ENCODE data around the gene PRKACB. TPM values are rescaled to one million over a fixed set of nuclear protein-coding genes. Genes with fewer than 3 reads are reported as not detected.
"Not testable (repeated sequence)": the region's sequence is repeated elsewhere in the genome, so short reads cannot be mapped to it uniquely, and the experiment has no call there.

PRKACB gene
- total RNA-seq, 3 donors from 2014 or later, result 25.2 to 31.3 (median 26.4) TPM

DNA sequence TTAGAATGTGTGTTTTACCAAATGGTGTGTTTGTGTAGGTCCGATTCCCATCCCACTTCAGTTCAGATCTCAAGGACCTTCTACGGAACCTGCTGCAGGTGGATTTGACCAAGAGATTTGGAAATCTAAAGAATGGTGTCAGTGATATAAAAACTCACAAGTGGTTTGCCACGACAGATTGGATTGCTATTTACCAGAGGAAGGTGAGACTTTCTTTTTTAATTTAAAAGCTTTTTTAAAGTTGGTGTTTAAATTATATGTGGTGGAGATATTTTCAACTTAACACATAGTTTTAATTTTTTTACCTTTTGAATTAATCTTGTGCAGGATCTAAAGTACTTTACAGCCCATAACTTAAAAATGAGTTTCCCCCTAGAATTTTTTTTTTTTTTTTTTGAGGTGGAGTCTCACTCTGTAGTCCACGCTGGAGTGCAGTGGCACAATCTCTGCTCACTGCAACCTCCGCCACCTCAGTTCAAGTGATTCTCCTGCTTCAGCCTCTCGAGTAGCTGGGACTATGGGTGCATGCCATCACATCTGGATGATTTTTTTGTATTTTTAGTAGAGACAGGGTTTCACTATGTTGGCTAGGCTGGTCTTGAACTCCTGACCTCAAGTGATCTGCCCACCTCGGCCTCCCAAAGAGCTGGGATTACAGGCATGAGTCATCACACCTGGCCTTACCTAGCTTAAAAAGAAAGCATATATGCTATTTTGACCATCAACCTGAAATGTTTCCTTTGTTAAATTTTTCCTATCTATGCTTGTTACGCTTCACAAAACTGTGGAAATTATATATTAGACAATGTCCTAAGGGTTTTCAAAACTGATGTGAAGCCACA is 70.3 kb downstream of the PRKACB start:
- Histone ChIP-seq H3K4me1 (no peaks in the 10 kb centered on the region), H3K27ac (no peak overlapping the region), H3K4me3 (no peak overlapping the region), H3K9me3 (peaks cover 0 to 2% of the 10 kb centered on the region in 2 donors), H3K27me3 (no peaks in the 10 kb centered on the region), H3K36me3 (peaks cover 5% of the 10 kb centered on the region)
- DNase-seq (ENCODE audit: low spot score in 2 of 2), result no peak
- TF ChIP-seq POLR2A (IDR thresholded peaks at IDR 0.05), result no peak
- TF ChIP-seq, protein P1, sequence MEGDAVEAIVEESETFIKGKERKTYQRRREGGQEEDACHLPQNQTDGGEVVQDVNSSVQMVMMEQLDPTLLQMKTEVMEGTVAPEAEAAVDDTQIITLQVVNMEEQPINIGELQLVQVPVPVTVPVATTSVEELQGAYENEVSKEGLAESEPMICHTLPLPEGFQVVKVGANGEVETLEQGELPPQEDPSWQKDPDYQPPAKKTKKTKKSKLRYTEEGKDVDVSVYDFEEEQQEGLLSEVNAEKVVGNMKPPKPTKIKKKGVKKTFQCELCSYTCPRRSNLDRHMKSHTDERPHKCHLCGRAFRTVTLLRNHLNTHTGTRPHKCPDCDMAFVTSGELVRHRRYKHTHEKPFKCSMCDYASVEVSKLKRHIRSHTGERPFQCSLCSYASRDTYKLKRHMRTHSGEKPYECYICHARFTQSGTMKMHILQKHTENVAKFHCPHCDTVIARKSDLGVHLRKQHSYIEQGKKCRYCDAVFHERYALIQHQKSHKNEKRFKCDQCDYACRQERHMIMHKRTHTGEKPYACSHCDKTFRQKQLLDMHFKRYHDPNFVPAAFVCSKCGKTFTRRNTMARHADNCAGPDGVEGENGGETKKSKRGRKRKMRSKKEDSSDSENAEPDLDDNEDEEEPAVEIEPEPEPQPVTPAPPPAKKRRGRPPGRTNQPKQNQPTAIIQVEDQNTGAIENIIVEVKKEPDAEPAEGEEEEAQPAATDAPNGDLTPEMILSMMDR (IDR thresholded peaks at IDR 0.05), result no peak
- no peak for TF ChIP-seq POLR2AphosphoS5 (IDR thresholded peaks at IDR 0.05)
- intact Hi-C loops (cut with DNase I; ENCODE audit: low total_unique reads), result no loop called here

DNA sequence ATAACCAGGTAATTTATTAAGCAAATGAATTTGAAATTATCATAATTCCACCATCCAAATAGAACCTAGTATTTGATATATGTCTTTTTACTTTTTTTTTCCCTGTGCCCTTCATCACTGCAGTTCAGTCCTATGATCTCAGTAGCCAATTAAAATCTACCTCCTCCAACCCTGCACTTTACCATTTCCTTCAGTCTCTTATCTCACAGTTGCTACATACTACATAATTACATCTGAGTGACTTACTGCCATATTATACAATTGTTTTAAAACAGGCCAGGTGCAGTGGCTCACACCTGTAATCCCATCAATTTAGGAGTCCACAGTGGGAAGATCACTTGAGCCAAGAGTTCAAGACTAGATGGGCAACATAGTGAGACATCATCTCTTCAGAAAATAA is 73.2 kb downstream of the PRKACB start:
- Histone ChIP-seq H3K27me3 (no peaks in the 10 kb centered on the region), H3K4me1 (no peaks in the 10 kb centered on the region), H3K27ac (no peak overlapping the region), H3K9me3 (peaks cover 0 to 6% of the 10 kb centered on the region in 2 donors), H3K4me3 (no peak overlapping the region), H3K36me3 (no peaks in the 10 kb centered on the region)
- TF ChIP-seq POLR2AphosphoS5 (IDR thresholded peaks at IDR 0.05) (no peak), POLR2A (IDR thresholded peaks at IDR 0.05) (no peak)
- TF ChIP-seq, protein P1 (IDR thresholded peaks at IDR 0.05), result no peak
- intact Hi-C loops (cut with DNase I; ENCODE audit: low total_unique reads), result no loop called here
- DNase-seq (ENCODE audit: low spot score in 2 of 2), result no peak

DNA sequence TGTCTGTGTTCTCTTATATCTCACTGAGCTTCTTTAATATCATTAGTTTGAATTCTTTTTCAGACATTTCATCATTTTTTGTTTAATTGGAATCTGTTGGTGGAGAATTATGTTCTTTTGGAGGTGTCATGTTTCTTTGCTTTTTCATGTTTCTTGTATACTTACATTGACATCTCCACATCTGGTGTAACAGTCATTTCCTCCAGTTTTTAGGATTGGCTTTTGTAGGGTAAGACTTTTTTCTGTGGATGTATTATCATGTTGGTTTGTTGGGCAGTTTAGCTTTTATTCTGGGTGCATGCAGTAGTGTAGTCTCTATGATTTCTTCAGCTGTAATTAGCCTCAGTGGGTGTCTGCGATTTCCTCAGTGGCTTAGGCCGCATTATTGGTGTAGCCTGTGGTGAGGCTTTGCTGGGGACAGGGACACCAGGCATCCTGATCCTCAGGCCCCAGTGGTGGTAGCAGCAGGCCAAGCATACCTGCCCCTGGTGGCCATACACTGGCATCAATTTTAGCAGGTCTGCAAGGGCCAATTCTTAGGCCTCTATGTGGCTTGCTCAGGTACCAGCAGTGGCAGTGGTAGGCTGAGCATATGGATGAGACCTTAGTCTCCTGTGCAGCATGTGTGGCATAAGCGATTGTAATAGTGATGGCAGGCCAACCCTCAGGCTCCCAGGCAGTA is 79.8 kb downstream of the PRKACB start:
- no peaks in the 10 kb centered on the region for H3K4me1 ChIP-seq
- DNase-seq (ENCODE audit: low spot score in 2 of 2), result no peak
- TF ChIP-seq POLR2AphosphoS5 (IDR thresholded peaks at IDR 0.05), result no peak
- no peak for TF ChIP-seq POLR2A (IDR thresholded peaks at IDR 0.05)
- TF ChIP-seq, protein P1 (IDR thresholded peaks at IDR 0.05), result no peak
- peaks cover 3 to 13% of the 10 kb centered on the region in 2 donors for H3K9me3 ChIP-seq
- H3K27me3 ChIP-seq, result no peaks in the 10 kb centered on the region
- intact Hi-C loops (cut with DNase I; ENCODE audit: low total_unique reads), result loop anchor here (5.0 to 10.0 kb wide), 2 partner anchors 583 to 1099 kb away; no protein-coding TSS in a partner anchor
- H3K4me3 ChIP-seq, result no peak overlapping the region
- H3K27ac ChIP-seq, result no peak overlapping the region
- no peaks in the 10 kb centered on the region for H3K36me3 ChIP-seq

DNA sequence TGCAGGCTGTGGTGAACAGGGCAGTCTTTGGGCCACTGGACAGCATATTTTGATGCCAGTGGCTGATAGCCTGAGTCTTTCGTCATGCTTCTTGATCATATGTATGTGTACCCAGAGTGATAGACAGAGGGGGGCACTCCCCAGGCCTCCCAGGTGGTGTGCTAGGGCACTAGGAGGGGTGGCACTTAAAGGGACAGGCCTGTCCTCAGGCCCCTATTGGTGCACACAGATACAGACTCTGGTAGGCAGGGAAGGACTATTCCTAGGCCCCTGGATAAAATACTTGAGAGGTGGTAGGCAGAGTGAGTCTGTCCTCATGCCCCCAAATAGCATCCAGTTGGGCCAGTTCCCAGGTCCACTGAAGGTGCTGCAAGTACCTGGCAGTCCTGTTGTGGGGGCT is 80.8 kb downstream of the PRKACB start:
- peaks cover 3 to 7% of the 10 kb centered on the region in 2 donors for H3K9me3 ChIP-seq
- intact Hi-C loops (cut with DNase I; ENCODE audit: low total_unique reads), result loop anchor here (5.0 to 10.0 kb wide), 2 partner anchors 582 to 1100 kb away; no protein-coding TSS in a partner anchor
- no peak overlapping the region for H3K27ac ChIP-seq
- no peaks in the 10 kb centered on the region for H3K4me1 ChIP-seq
- TF ChIP-seq POLR2A (IDR thresholded peaks at IDR 0.05), result no peak
- TF ChIP-seq, protein P1 (IDR thresholded peaks at IDR 0.05), result no peak
- DNase-seq (ENCODE audit: low spot score in 2 of 2), result no peak
- no peaks in the 10 kb centered on the region for H3K36me3 ChIP-seq
- H3K4me3 ChIP-seq, result no peak overlapping the region
- no peaks in the 10 kb centered on the region for H3K27me3 ChIP-seq

DNA sequence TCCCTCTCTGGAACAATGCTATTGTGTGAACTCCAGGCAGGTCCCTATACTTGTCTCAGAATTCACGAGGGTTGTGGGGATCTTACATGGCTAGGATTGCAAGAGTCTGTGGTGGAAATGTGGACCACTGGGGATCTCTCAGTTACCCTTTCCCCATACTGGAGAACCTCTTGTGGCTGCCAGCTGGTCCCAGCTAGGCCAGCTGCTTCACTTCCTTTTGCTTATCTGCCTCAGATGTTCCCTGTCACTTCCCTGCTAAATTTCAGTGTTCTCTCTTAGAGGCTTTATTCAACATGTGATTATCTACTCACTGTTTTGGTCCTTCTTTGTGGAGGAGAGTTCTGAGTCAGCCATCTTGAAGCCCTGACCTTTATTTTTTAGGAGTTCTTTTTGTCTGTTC is 81.6 kb downstream of the PRKACB start:
- no peaks in the 10 kb centered on the region for H3K36me3 ChIP-seq
- H3K9me3 ChIP-seq, result peaks cover 3 to 7% of the 10 kb centered on the region in 2 donors
- H3K4me3 ChIP-seq, result no peak overlapping the region
- no peaks in the 10 kb centered on the region for H3K4me1 ChIP-seq
- DNase-seq (ENCODE audit: low spot score in 2 of 2), result no peak
- no peak for TF ChIP-seq POLR2AphosphoS5 (IDR thresholded peaks at IDR 0.05)
- TF ChIP-seq, protein P1 (IDR thresholded peaks at IDR 0.05), result no peak
- TF ChIP-seq POLR2A (IDR thresholded peaks at IDR 0.05), result no peak
- no peaks in the 10 kb centered on the region for H3K27me3 ChIP-seq
- intact Hi-C loops (cut with DNase I; ENCODE audit: low total_unique reads), result loop anchor here (10.0 kb wide), 1 partner anchor 1101 kb away; no protein-coding TSS in a partner anchor
- no peak overlapping the region for H3K27ac ChIP-seq

DNA sequence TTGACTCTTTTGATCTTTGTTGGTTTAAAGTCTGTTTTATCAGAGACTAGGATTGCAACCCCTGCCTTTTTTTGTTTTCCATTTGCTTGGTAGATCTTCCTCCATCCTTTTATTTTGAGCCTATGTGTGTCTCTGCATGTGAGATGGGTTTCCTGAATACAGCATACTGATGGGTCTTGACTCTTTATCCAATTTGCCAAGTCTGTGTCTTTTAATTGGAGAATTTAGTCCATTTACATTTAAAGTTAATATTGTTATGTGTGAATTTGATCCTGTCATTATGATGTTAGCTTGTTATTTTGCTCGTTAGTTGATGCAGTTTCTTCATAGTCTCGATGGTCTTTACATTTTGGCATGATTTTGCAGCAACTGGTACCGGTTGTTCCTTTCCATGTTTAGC is 88.6 kb downstream of the PRKACB start:
- H3K27ac ChIP-seq; H3K4me1 ChIP-seq; intact Hi-C loops (cut with DNase I; ENCODE audit: low total_unique reads); H3K36me3 ChIP-seq; H3K4me3 ChIP-seq; H3K9me3 ChIP-seq; H3K27me3 ChIP-seq; DNase-seq (ENCODE audit: low spot score in 2 of 2): not testable (repeated sequence)

Data from breast epithelium (tissue), 4 donors.